Keratinocyte (primary cell): ENCODE data around the gene HJV. TPM values are rescaled to one million over a fixed set of nuclear protein-coding genes. Genes with fewer than 3 reads are reported as not detected.
"Not testable (repeated sequence)": the region's sequence is repeated elsewhere in the genome, so short reads cannot be mapped to it uniquely, and the experiment has no call there.

Experiments
- DNase-seq: peaks from one replicate; pipeline ENCODE4 v3.0.0-alpha.2; 2011; ENCODE audit warnings: low read depth, missing footprints, low spot score
- FAIRE-seq: peaks from 2 replicates; lab custom pipeline; 2011; peaks lifted over from hg19 to GRCh38; lab: Jason Lieb, UNC
- H2AFZ ChIP-seq: 2 replicates; pipeline ENCODE4 v1.6.0; 2012; ENCODE audit warnings: low read length, control low read depth, inconsistent platforms; ENCODE audit not compliant: control insufficient read depth
- H3K27ac ChIP-seq: 2 replicates; pipeline ENCODE4 v1.5.1; 2011; ENCODE audit warnings: low read length; ENCODE audit not compliant: control insufficient read depth, insufficient read depth
- H3K27me3 ChIP-seq: 3 replicates; pipeline ENCODE4 v1.6.0; 2011; ENCODE audit warnings: low read length; ENCODE audit not compliant: control insufficient read depth, insufficient read depth; ENCODE audit errors: extremely low read depth
- H3K36me3 ChIP-seq, 2 experiments: 2 replicates in 1 of 2; 3 replicates in 1 of 2; pipeline ENCODE4 v1.5.1; 2011; ENCODE audit warnings: low read length in 2 of 2, mild to moderate bottlenecking in 1 of 2; ENCODE audit not compliant: control insufficient read depth in 2 of 2, insufficient read depth in 2 of 2; ENCODE audit errors: extremely low read depth in 1 of 2
- H3K4me1 ChIP-seq: 3 replicates; pipeline ENCODE4 v1.5.1; 2011; ENCODE audit warnings: low read length; ENCODE audit not compliant: control insufficient read depth, insufficient read depth; ENCODE audit errors: extremely low read depth
- H3K4me2 ChIP-seq: 3 replicates; pipeline ENCODE4 v1.6.0; 2011; ENCODE audit warnings: low read depth, low read length; ENCODE audit not compliant: control insufficient read depth, insufficient read depth; ENCODE audit errors: extremely low read depth
- H3K4me3 ChIP-seq, 3 experiments: fragments of 200-600 bp in 1 of 3; sonication (generic) in 1 of 3; 2 replicates in 2 of 3; 3 replicates in 1 of 3; pipeline ENCODE4 v1.5.1; 2011 to 2016; ENCODE audit warnings: low read length in 3 of 3, mild to moderate bottlenecking in 3 of 3, control low read depth in 2 of 3, inconsistent platforms in 1 of 3, low read depth in 1 of 3, mixed read lengths in 1 of 3, mixed run types in 1 of 3, moderate library complexity in 1 of 3; ENCODE audit not compliant: control insufficient read depth in 2 of 3, insufficient read depth in 2 of 3; ENCODE audit errors: extremely low read depth in 1 of 3
- H3K79me2 ChIP-seq: 2 replicates; pipeline ENCODE4 v1.6.0; 2012; ENCODE audit warnings: low read length; ENCODE audit not compliant: control insufficient read depth, insufficient read depth
- H3K9ac ChIP-seq: 3 replicates; pipeline ENCODE4 v1.6.0; 2011; ENCODE audit warnings: low read length; ENCODE audit not compliant: control insufficient read depth, insufficient read depth; ENCODE audit errors: extremely low read depth
- H3K9me1 ChIP-seq: 3 replicates; pipeline ENCODE4 v1.6.0; 2011; ENCODE audit warnings: low read length; ENCODE audit not compliant: control insufficient read depth, insufficient read depth; ENCODE audit errors: extremely low read depth
- H3K9me3 ChIP-seq: 2 replicates; pipeline ENCODE4 v1.5.1; 2012; ENCODE audit warnings: low read depth, low read length; ENCODE audit not compliant: control insufficient read depth
- H4K20me1 ChIP-seq: 3 replicates; pipeline ENCODE4 v1.6.0; 2011; ENCODE audit warnings: low read length; ENCODE audit not compliant: control insufficient read depth, insufficient read depth; ENCODE audit errors: extremely low read depth
- EZH2 ChIP-seq: IDR thresholded peaks from one replicate; pipeline ENCODE4 v1.6.1; 2012; ENCODE audit warnings: inconsistent platforms, mild to moderate bottlenecking, low read length, moderate library complexity
- dilution Hi-C: fragments of 300-500 bp; cut with MboI; formaldehyde crosslinking; loops from one replicate; pipeline ENCODE4 v1.7.0; 2020; ENCODE audit warnings: low sequenced_read_pairs; ENCODE audit not compliant: extremely low pct_ligation_motif_present
- polyA plus RNA-seq, 5 experiments: library from polyadenylated mRNA; depleted of rRNA in 3 of 5; stranded (reverse) in 3 of 5; stranded (forward) in 1 of 5; unstranded in 1 of 5; fragments of >200 nt; gene quantifications; 1 replicate in 1 of 5; 2 replicates in 3 of 5; 3 replicates in 1 of 5; pipeline versions ENCODE4 v1.2.1 to v1.2.3, GENCODE V29; 2011 to 2012; ENCODE audit warnings: missing spikeins in 2 of 5, low read depth in 1 of 5, low replicate concordance in 1 of 5
- TF ChIP-seq, protein P1 (sequence below), 3 experiments: IDR thresholded peaks in 1 of 3; conservative IDR thresholded peaks in 1 of 3; optimal IDR thresholded peaks in 1 of 3; 2 replicates in 2 of 3; 3 replicates in 1 of 3; pipeline versions ENCODE3 to v1.5.1; 2011; ENCODE audit warnings: low read length in 3 of 3, mild to moderate bottlenecking in 3 of 3, moderate library complexity in 2 of 3, control low read depth in 1 of 3, inconsistent platforms in 1 of 3; ENCODE audit not compliant: insufficient read depth in 2 of 3; ENCODE audit errors: extremely low read depth in 1 of 3

HJV gene
- polyA plus RNA-seq, 1 donor (not counting 4 experiments of a cell fraction or from before 2014, with no cell fraction given) = not detected

DNA sequence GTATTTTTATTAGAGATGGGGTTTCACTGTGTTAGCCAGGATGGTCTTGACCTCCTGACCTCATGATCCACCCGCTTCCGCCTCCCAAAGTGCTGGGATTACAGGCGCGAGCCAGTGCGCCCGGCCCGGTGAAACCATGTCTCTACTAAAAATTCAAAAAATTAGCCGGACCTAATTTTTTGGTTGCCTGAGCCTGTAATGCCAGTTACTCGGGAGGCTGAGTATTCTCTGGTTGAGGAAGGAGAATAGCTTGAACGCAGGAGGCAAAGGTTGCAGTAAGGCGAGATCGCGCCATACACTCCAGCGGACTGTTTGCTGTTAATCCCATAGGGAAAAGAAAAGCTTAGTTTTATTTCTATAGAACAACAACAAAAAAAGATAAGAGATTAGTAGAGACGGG is 29.9 kb upstream of the HJV start:
- peak overlapping the region; percentile 86 for H3K27ac ChIP-seq
- H3K9me3 ChIP-seq = no peaks in the 10 kb centered on the region
- no peaks in the 10 kb centered on the region for H3K27me3 ChIP-seq
- DNase-seq (no peak), FAIRE-seq (no peak)
- H3K4me2 ChIP-seq = peak overlapping the region; percentile 79
- H4K20me1 ChIP-seq = no peaks in the 10 kb centered on the region
- TF ChIP-seq EZH2 = no peak
- TF ChIP-seq, protein P1, sequence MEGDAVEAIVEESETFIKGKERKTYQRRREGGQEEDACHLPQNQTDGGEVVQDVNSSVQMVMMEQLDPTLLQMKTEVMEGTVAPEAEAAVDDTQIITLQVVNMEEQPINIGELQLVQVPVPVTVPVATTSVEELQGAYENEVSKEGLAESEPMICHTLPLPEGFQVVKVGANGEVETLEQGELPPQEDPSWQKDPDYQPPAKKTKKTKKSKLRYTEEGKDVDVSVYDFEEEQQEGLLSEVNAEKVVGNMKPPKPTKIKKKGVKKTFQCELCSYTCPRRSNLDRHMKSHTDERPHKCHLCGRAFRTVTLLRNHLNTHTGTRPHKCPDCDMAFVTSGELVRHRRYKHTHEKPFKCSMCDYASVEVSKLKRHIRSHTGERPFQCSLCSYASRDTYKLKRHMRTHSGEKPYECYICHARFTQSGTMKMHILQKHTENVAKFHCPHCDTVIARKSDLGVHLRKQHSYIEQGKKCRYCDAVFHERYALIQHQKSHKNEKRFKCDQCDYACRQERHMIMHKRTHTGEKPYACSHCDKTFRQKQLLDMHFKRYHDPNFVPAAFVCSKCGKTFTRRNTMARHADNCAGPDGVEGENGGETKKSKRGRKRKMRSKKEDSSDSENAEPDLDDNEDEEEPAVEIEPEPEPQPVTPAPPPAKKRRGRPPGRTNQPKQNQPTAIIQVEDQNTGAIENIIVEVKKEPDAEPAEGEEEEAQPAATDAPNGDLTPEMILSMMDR (optimal IDR thresholded peaks at IDR 0.05 in 1 of 3, IDR thresholded peaks at IDR 0.05 in 1 of 3, conservative IDR thresholded peaks at IDR 0.05 in 1 of 3; ENCODE audit: extremely low read depth in 1 of 3, insufficient read depth in 2 of 3, low read length in 3 of 3) = no peak
- peak overlapping the region; percentile 8 to 49 (median 44) for H3K4me3 ChIP-seq
- no peak overlapping the region for H2AFZ ChIP-seq
- no peaks in the 10 kb centered on the region for H3K36me3 ChIP-seq
- dilution Hi-C loops = no loop called here
- no peaks in the 10 kb centered on the region for H3K79me2 ChIP-seq
- no peaks in the 10 kb centered on the region for H3K9me1 ChIP-seq
- H3K4me1 ChIP-seq = peaks cover 2% of the 10 kb centered on the region
- H3K9ac ChIP-seq = peak overlapping the region; percentile 78

- dilution Hi-C loops, H3K36me3 ChIP-seq, H3K79me2 ChIP-seq, H2AFZ ChIP-seq, H4K20me1 ChIP-seq, H3K9ac ChIP-seq, H3K9me1 ChIP-seq, H3K4me2 ChIP-seq, H3K27me3 ChIP-seq, H3K27ac ChIP-seq, H3K9me3 ChIP-seq, FAIRE-seq, DNase-seq, H3K4me1 ChIP-seq, H3K4me3 ChIP-seq: not testable (repeated sequence)
These were observed 29.1 kb upstream of the HJV start for GRCh38 chr1:146050652-146050963.

DNA sequence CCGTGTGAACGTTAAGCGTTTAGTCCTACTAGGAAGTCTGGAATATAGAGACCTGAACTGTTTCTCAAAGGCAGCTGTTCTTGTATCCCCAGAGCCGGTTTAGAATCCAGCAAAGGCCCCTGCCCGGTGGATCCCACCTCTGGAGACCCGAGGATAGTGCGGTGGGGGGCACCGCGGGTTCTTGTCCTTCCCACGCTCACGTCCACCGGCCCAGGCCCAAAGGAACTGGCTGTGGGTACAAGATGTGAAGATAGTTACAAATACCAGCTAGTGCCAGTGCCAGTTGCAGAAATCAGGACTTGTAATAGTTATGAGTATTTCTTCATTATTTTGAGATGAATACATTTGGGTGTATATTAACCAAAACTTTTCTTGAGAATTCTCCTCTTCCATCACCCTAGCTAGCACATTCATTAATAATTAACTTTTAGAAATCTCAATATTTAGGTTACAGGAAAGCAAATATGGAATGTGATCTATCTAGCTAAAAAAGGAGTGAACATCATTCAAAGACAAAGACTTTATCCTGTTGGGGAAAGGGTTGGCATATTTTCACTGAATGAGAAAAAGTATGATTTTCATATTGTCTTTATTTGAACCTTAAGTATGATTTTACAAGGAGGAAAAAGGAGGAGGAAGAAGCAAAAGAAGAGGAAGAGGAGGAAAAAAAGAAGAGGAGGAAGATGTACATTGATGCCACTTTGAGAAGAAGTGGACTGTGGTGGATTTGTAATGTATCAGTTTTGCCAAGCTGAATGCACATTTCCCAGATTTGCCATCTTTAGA is 28.5 kb upstream of the HJV start:
- H3K27me3 ChIP-seq, H2AFZ ChIP-seq, H3K4me3 ChIP-seq, H3K36me3 ChIP-seq, H4K20me1 ChIP-seq, H3K9me1 ChIP-seq, dilution Hi-C loops, FAIRE-seq, H3K9me3 ChIP-seq, H3K4me2 ChIP-seq, H3K27ac ChIP-seq, H3K79me2 ChIP-seq, DNase-seq, H3K4me1 ChIP-seq, H3K9ac ChIP-seq: not testable (repeated sequence)
